WTC11 (cell line): ENCODE measurements around the gene ECM2. TPM values are rescaled to one million over a fixed set of nuclear protein-coding genes. Genes with fewer than 3 reads are reported as not detected.

Experiments
- ATAC-seq: fragments of 200-7000 bp; cut with Tn5 transposase; 2 replicates; pipeline ENCODE4 v1.10.0; 2021; ENCODE audit warnings: mild to moderate bottlenecking, moderate library complexity
- CTCF ChIA-PET: fragments of 300-600 bp; sonication (Branson Sonifier 250); formaldehyde crosslinking; loops from one replicate; lab custom pipeline; 2021; ENCODE audit warnings: antibody characterized with exemption; lab: Charles Lee
- POLR2A ChIA-PET: fragments of 350-600 bp; sonication (Branson Sonifier 250); formaldehyde crosslinking; loops from one replicate; lab custom pipeline; 2021; ENCODE audit warnings: antibody characterized with exemption; lab: Charles Lee
- DNase-seq: peaks from one replicate; pipeline ENCODE4 v3.0.0; 2021; ENCODE audit warnings: low spot score
- H3K27ac Mint-ChIP-seq: 2 replicates; pipeline ENCODE4 v1.8.0; 2021; ENCODE audit warnings: mixed read lengths
- H3K27me3 Mint-ChIP-seq: 2 replicates; pipeline ENCODE4 v1.8.0; 2021; ENCODE audit warnings: low read depth, mild to moderate bottlenecking, moderate library complexity, mixed read lengths
- H3K36me3 Mint-ChIP-seq: 2 replicates; pipeline ENCODE4 v1.8.0; 2021; ENCODE audit warnings: mixed read lengths
- H3K4me1 Mint-ChIP-seq: 2 replicates; pipeline ENCODE4 v1.8.0; 2022; ENCODE audit warnings: mixed read lengths
- H3K4me3 Mint-ChIP-seq: 2 replicates; pipeline ENCODE4 v1.8.0; 2021; ENCODE audit warnings: mild to moderate bottlenecking, moderate library complexity, mixed read lengths
- H3K9me3 Mint-ChIP-seq: 2 replicates; pipeline ENCODE4 v1.8.0; 2021; ENCODE audit warnings: mixed read lengths
- TCF7 ChIP-seq: sonication (generic); formaldehyde crosslinking; IDR thresholded peaks from 2 replicates; pipeline ENCODE4 v1.8.0; 2022; ENCODE audit warnings: mild to moderate bottlenecking, low read depth, missing genetic modification reagents, moderate library complexity
- ZNF232 ChIP-seq: sonication (generic); formaldehyde crosslinking; IDR thresholded peaks from 2 replicates; pipeline ENCODE4 v1.8.0; 2022; ENCODE audit warnings: mild to moderate bottlenecking, missing genetic modification reagents
- total RNA-seq: library from RNA; stranded (reverse); gene quantifications from 3 replicates; pipeline ENCODE4 v1.2.3, GENCODE V29; 2021
- TF ChIP-seq, protein P1 (sequence below): sonication (generic); formaldehyde crosslinking; IDR thresholded peaks from 2 replicates; pipeline ENCODE4 v1.8.0; 2022; ENCODE audit warnings: mild to moderate bottlenecking, missing genetic modification reagents
- TF ChIP-seq, protein P2 (sequence below): fragments of 250-450 bp; sonication (Bioruptor Pico); conservative IDR thresholded peaks from 2 replicates; pipeline ENCODE4 v1.9.0; 2021; ENCODE audit warnings: mild to moderate bottlenecking
- TF ChIP-seq, protein P3 (sequence below): sonication (generic); formaldehyde crosslinking; IDR thresholded peaks from 2 replicates; pipeline ENCODE4 v1.8.1; 2022; ENCODE audit warnings: mild to moderate bottlenecking, missing genetic modification reagents, moderate library complexity, borderline replicate concordance
- TF ChIP-seq, protein P4 (sequence below): sonication (generic); formaldehyde crosslinking; IDR thresholded peaks from 2 replicates; pipeline ENCODE4 v1.8.0; 2022; ENCODE audit warnings: mild to moderate bottlenecking, missing genetic modification reagents
- TF ChIP-seq, protein P5 (sequence below): sonication (generic); formaldehyde crosslinking; IDR thresholded peaks from 2 replicates; pipeline ENCODE4 v1.8.0; 2022; ENCODE audit warnings: missing genetic modification reagents
- TF ChIP-seq, protein P6 (sequence below): fragments of 250-450 bp; sonication (Bioruptor Pico); IDR thresholded peaks from 2 replicates; pipeline ENCODE4 v1.9.0; 2021; ENCODE audit warnings: mild to moderate bottlenecking, borderline replicate concordance
- TF ChIP-seq, protein P7 (sequence below): sonication (generic); formaldehyde crosslinking; IDR thresholded peaks from 2 replicates; pipeline ENCODE4 v1.8.1; 2023; ENCODE audit warnings: mild to moderate bottlenecking, missing genetic modification reagents

Gene ECM2
- total RNA-seq, 1 experiment from 2014 or later = not detected

DNA sequence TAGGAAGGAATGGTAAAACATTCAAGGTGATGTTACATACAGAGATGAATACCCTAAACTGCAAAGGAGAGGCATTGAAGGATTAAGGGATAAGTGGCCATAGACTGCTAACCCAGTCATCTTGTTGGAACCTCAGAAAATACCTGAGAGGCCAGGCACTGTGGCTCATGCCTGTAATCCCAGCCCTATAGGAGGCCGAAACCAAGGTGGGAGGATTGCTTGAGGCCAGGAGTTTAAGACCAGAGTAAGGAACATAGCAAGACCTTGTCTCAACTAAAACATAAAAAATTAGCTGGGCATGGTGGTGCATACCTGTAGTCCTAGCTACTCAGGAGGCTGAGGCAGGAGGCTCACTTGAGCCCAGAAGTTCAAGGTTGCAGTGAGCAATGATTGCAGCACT, 10.9 kb downstream of the ECM2 start:
- DNase-seq (no peak), ATAC-seq (no peak)
- Mint-ChIP-seq H3K9me3 (peaks cover 9% of the 10 kb centered on the region), H3K27ac (no peak overlapping the region), H3K4me3 (no peak overlapping the region), H3K36me3 (no peaks in the 10 kb centered on the region), H3K4me1 (no peaks in the 10 kb centered on the region), H3K27me3 (no peaks in the 10 kb centered on the region)
- ChIA-PET CTCF (no interaction called here), POLR2A (no interaction called here)
- TF ChIP-seq, protein P1, sequence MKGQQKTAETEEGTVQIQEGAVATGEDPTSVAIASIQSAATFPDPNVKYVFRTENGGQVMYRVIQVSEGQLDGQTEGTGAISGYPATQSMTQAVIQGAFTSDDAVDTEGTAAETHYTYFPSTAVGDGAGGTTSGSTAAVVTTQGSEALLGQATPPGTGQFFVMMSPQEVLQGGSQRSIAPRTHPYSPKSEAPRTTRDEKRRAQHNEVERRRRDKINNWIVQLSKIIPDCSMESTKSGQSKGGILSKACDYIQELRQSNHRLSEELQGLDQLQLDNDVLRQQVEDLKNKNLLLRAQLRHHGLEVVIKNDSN (CRISPR knock-in tag) = no peak
- TF ChIP-seq, protein P2, sequence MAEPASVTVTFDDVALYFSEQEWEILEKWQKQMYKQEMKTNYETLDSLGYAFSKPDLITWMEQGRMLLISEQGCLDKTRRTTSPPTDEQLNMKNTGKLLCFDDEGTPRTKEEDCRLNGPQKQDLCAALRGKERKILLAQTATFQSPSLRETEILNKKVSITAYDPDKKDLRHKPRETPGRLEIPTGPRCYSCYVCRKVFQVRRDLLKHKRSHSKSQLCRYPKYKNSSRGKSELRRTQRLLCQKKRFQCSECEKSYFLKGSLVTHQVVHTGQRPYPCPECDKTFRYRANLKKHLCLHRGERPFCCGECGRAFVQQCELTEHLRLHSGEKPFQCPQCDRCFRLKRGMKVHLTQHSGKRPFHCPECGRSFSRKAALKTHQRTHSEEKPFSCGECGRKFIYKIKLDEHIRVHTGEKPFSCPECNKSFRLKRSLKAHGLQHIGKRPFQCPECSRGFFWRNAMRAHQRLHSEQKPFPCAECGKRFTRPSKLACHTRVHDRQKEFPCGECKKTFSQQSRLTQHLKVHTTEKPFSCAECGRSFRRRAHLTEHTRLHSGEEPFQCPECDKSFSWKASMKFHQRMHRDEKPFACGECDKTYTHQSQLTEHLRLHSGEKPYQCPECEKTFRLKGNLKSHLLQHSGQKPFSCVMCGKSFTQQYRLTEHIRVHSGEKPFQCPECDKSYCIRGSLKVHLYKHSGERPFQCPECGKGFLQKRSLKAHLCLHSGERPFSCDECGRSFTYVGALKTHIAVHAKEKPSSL (CRISPR knock-in tag) = no peak
- TF ChIP-seq, protein P3, sequence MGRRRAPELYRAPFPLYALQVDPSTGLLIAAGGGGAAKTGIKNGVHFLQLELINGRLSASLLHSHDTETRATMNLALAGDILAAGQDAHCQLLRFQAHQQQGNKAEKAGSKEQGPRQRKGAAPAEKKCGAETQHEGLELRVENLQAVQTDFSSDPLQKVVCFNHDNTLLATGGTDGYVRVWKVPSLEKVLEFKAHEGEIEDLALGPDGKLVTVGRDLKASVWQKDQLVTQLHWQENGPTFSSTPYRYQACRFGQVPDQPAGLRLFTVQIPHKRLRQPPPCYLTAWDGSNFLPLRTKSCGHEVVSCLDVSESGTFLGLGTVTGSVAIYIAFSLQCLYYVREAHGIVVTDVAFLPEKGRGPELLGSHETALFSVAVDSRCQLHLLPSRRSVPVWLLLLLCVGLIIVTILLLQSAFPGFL (CRISPR knock-in tag) = no peak

DNA sequence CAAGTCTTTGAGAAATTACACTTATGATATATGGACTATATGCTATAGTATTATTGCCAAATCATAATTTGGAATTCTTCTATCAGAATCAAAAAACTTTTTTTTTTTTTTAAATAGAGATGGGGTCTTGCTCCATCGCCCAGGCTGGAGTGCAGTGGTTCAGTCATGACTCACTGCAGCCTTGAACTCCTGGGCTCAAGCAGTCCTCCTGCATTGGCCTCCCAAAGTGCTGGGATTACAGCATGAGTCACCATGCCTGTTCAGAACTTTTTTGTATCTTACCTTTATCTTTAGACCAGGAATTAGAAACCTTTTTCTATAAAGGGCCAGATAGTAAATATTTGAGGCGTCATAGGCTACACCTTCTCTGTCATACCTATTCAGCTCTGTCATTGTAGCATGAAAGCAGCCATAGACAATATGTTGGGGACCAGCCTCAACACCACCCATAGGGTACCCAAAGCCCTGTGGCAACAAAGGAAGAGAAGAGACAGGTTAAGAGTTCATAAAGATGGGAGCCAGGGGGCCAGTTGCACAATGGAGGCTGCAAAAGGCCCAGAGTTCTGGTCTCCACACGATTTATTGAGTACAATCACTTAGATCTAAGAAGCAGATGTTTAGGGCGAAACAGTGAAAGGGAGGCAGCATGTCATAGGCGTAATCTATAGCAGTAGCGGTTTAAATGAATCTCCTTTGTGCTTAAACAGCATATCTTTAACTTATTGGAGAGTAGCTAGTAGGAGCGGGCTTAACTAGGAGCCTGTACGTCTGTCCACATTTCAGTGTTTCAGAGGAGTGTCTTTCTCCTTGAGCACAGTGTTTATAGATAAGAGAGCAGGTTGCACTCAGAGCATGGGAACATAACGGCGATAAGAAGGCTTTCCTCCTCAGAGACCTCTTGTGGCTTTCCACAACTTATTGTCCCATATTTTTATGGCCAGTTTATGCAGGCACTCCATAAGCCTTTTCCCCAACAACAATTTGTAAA, 12.5 kb downstream of the ECM2 start:
- CTCF ChIA-PET = interaction anchor here (0.6 kb wide), 1 partner anchor 24 kb away, joined by 3 read pairs; no protein-coding TSS in a partner anchor
- TF ChIP-seq, protein P4, sequence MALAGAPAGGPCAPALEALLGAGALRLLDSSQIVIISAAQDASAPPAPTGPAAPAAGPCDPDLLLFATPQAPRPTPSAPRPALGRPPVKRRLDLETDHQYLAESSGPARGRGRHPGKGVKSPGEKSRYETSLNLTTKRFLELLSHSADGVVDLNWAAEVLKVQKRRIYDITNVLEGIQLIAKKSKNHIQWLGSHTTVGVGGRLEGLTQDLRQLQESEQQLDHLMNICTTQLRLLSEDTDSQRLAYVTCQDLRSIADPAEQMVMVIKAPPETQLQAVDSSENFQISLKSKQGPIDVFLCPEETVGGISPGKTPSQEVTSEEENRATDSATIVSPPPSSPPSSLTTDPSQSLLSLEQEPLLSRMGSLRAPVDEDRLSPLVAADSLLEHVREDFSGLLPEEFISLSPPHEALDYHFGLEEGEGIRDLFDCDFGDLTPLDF (CRISPR knock-in tag) = no peak
- TF ChIP-seq, protein P5, sequence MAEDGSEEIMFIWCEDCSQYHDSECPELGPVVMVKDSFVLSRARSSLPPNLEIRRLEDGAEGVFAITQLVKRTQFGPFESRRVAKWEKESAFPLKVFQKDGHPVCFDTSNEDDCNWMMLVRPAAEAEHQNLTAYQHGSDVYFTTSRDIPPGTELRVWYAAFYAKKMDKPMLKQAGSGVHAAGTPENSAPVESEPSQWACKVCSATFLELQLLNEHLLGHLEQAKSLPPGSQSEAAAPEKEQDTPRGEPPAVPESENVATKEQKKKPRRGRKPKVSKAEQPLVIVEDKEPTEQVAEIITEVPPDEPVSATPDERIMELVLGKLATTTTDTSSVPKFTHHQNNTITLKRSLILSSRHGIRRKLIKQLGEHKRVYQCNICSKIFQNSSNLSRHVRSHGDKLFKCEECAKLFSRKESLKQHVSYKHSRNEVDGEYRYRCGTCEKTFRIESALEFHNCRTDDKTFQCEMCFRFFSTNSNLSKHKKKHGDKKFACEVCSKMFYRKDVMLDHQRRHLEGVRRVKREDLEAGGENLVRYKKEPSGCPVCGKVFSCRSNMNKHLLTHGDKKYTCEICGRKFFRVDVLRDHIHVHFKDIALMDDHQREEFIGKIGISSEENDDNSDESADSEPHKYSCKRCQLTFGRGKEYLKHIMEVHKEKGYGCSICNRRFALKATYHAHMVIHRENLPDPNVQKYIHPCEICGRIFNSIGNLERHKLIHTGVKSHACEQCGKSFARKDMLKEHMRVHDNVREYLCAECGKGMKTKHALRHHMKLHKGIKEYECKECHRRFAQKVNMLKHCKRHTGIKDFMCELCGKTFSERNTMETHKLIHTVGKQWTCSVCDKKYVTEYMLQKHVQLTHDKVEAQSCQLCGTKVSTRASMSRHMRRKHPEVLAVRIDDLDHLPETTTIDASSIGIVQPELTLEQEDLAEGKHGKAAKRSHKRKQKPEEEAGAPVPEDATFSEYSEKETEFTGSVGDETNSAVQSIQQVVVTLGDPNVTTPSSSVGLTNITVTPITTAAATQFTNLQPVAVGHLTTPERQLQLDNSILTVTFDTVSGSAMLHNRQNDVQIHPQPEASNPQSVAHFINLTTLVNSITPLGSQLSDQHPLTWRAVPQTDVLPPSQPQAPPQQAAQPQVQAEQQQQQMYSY (CRISPR knock-in tag) = no peak
- TF ChIP-seq TCF7 (no peak), ZNF232 (CRISPR knock-in tag) (no peak)
- DNase-seq (no peak), ATAC-seq (no peak)
- no peaks in the 10 kb centered on the region for H3K36me3 Mint-ChIP-seq
- H3K4me1 Mint-ChIP-seq = no peaks in the 10 kb centered on the region
- H3K27ac Mint-ChIP-seq = no peak overlapping the region
- H3K4me3 Mint-ChIP-seq = no peak overlapping the region
- H3K9me3 Mint-ChIP-seq = peaks cover 12% of the 10 kb centered on the region
- H3K27me3 Mint-ChIP-seq = no peaks in the 10 kb centered on the region
- POLR2A ChIA-PET = no interaction called here

DNA sequence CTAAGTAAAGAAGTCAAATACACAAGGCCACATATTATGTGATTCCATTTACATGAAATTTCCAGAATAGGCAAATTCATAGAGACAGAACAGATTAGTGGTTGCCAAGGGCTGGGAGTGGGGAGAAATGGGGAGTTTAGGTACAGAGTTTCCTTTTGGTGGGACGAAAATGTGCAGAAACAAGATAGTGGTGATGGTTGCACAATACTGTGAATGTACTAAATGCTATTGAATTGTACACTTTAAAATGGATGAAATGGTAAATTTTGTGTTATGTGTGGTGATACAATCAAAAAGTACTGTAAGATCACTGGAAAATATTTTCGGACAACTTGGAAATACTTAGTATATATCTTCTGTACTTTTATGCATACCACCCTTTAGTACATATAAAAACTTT, 15.0 kb downstream of the ECM2 start:
- POLR2A ChIA-PET = no interaction called here
- DNase-seq = no peak
- H3K4me1 Mint-ChIP-seq = peaks cover 15% of the 10 kb centered on the region
- TF ChIP-seq, protein P6, sequence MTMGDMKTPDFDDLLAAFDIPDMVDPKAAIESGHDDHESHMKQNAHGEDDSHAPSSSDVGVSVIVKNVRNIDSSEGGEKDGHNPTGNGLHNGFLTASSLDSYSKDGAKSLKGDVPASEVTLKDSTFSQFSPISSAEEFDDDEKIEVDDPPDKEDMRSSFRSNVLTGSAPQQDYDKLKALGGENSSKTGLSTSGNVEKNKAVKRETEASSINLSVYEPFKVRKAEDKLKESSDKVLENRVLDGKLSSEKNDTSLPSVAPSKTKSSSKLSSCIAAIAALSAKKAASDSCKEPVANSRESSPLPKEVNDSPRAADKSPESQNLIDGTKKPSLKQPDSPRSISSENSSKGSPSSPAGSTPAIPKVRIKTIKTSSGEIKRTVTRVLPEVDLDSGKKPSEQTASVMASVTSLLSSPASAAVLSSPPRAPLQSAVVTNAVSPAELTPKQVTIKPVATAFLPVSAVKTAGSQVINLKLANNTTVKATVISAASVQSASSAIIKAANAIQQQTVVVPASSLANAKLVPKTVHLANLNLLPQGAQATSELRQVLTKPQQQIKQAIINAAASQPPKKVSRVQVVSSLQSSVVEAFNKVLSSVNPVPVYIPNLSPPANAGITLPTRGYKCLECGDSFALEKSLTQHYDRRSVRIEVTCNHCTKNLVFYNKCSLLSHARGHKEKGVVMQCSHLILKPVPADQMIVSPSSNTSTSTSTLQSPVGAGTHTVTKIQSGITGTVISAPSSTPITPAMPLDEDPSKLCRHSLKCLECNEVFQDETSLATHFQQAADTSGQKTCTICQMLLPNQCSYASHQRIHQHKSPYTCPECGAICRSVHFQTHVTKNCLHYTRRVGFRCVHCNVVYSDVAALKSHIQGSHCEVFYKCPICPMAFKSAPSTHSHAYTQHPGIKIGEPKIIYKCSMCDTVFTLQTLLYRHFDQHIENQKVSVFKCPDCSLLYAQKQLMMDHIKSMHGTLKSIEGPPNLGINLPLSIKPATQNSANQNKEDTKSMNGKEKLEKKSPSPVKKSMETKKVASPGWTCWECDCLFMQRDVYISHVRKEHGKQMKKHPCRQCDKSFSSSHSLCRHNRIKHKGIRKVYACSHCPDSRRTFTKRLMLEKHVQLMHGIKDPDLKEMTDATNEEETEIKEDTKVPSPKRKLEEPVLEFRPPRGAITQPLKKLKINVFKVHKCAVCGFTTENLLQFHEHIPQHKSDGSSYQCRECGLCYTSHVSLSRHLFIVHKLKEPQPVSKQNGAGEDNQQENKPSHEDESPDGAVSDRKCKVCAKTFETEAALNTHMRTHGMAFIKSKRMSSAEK (CRISPR knock-in tag) = no peak
- TF ChIP-seq, protein P7, sequence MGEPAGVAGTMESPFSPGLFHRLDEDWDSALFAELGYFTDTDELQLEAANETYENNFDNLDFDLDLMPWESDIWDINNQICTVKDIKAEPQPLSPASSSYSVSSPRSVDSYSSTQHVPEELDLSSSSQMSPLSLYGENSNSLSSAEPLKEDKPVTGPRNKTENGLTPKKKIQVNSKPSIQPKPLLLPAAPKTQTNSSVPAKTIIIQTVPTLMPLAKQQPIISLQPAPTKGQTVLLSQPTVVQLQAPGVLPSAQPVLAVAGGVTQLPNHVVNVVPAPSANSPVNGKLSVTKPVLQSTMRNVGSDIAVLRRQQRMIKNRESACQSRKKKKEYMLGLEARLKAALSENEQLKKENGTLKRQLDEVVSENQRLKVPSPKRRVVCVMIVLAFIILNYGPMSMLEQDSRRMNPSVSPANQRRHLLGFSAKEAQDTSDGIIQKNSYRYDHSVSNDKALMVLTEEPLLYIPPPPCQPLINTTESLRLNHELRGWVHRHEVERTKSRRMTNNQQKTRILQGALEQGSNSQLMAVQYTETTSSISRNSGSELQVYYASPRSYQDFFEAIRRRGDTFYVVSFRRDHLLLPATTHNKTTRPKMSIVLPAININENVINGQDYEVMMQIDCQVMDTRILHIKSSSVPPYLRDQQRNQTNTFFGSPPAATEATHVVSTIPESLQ (CRISPR knock-in tag) = no peak

More for the DNA sequence above, 15.0 kb downstream of the ECM2 start:
- Mint-ChIP-seq H3K36me3 (no peaks in the 10 kb centered on the region), H3K27me3 (no peaks in the 10 kb centered on the region), H3K4me3 (no peak overlapping the region), H3K27ac (no peak overlapping the region), H3K9me3 (peaks cover 12% of the 10 kb centered on the region)
- CTCF ChIA-PET = no interaction called here
- no peak for ATAC-seq
